H9 (cell line): ENCODE data around the gene ZSCAN30. TPM values are rescaled to one million over a fixed set of nuclear protein-coding genes. Genes with fewer than 3 reads are reported as not detected.

Experiments
- DNase-seq: peaks from one replicate; pipeline ENCODE4 v3.0.0-alpha.2; 2017
- H2AFZ ChIP-seq: one replicate; pipeline ENCODE4 v1.6.1; 2013; ENCODE audit warnings: mild to moderate bottlenecking, low read length, control low read depth, moderate library complexity
- H2AK5ac ChIP-seq: 2 replicates; pipeline ENCODE4 v1.6.1; 2013; ENCODE audit warnings: low read length, control low read depth, mixed read lengths; ENCODE audit not compliant: insufficient read length
- H2BK120ac ChIP-seq: one replicate; pipeline ENCODE4 v1.6.1; 2013; ENCODE audit warnings: low read depth, mild to moderate bottlenecking, low read length, control low read depth, inconsistent platforms; ENCODE audit not compliant: poor library complexity, severe bottlenecking
- H2BK12ac ChIP-seq: 2 replicates; pipeline ENCODE4 v1.6.1; 2013; ENCODE audit warnings: low read length, control low read depth, mixed read lengths, low read depth; ENCODE audit not compliant: insufficient read length
- H2BK15ac ChIP-seq: 2 replicates; pipeline ENCODE4 v1.6.1; 2013; ENCODE audit warnings: low read depth, low read length, control low read depth
- H2BK20ac ChIP-seq: one replicate; pipeline ENCODE4 v1.6.1; 2013; ENCODE audit warnings: low read depth, mild to moderate bottlenecking, low read length, control low read depth, inconsistent platforms; ENCODE audit not compliant: poor library complexity, severe bottlenecking
- H2BK5ac ChIP-seq: 2 replicates; pipeline ENCODE4 v1.6.1; 2013; ENCODE audit warnings: low read length, control low read depth, mixed read lengths; ENCODE audit not compliant: insufficient read length
- H3K14ac ChIP-seq: 2 replicates; pipeline ENCODE4 v1.6.1; 2013; ENCODE audit warnings: low read length, control low read depth; ENCODE audit not compliant: insufficient read depth
- H3K18ac ChIP-seq: 2 replicates; pipeline ENCODE4 v1.6.1; 2013; ENCODE audit warnings: low read depth, mild to moderate bottlenecking, mixed read lengths, low read length, control low read depth; ENCODE audit not compliant: insufficient read length
- H3K23ac ChIP-seq: 2 replicates; pipeline ENCODE4 v1.6.1; 2013; ENCODE audit warnings: low read length, control low read depth, mixed read lengths, low read depth; ENCODE audit not compliant: insufficient read length
- H3K23me2 ChIP-seq: 2 replicates; pipeline ENCODE4 v1.6.1; 2013; ENCODE audit warnings: low read depth, mild to moderate bottlenecking, mixed read lengths, low read length, control low read depth; ENCODE audit not compliant: insufficient read length, poor library complexity, severe bottlenecking
- H3K27ac ChIP-seq: 2 replicates; pipeline ENCODE4 v1.5.1; 2013; ENCODE audit warnings: low read length, control low read depth, mixed read lengths, low read depth; ENCODE audit not compliant: insufficient read length
- H3K27me3 ChIP-seq: 2 replicates; pipeline ENCODE4 v1.6.1; 2013; ENCODE audit warnings: low read length, control low read depth, inconsistent platforms; ENCODE audit not compliant: insufficient read depth
- H3K4ac ChIP-seq: 2 replicates; pipeline ENCODE4 v1.6.1; 2013; ENCODE audit warnings: low read depth, mild to moderate bottlenecking, control low read depth, inconsistent platforms, low read length, moderate library complexity
- H3K4me1 ChIP-seq: 2 replicates; pipeline ENCODE4 v1.6.1; 2013; ENCODE audit warnings: low read length, control low read depth, inconsistent platforms; ENCODE audit not compliant: insufficient read depth
- H3K4me2 ChIP-seq: 2 replicates; pipeline ENCODE4 v1.6.1; 2013; ENCODE audit warnings: low read length, control low read depth, mixed read lengths; ENCODE audit not compliant: insufficient read length, insufficient read depth
- H3K56ac ChIP-seq: 2 replicates; pipeline ENCODE4 v1.6.1; 2013; ENCODE audit warnings: low read depth, mild to moderate bottlenecking, mixed read lengths, low read length, control low read depth; ENCODE audit not compliant: insufficient read length
- H3K79me1 ChIP-seq: 2 replicates; pipeline ENCODE4 v1.6.1; 2013; ENCODE audit warnings: low read depth, mild to moderate bottlenecking, moderate library complexity, low read length, control low read depth, inconsistent platforms; ENCODE audit not compliant: insufficient read depth, poor library complexity, severe bottlenecking
- H3K79me2 ChIP-seq: 2 replicates; pipeline ENCODE4 v1.6.1; 2013; ENCODE audit warnings: low read length, control low read depth, inconsistent platforms; ENCODE audit not compliant: insufficient read depth
- H3K9ac ChIP-seq: 2 replicates; pipeline ENCODE4 v1.6.1; 2013; ENCODE audit warnings: low read length, control low read depth, mixed read lengths; ENCODE audit not compliant: insufficient read length; ENCODE audit errors: extremely low read depth
- H3K9me3 ChIP-seq: one replicate; pipeline ENCODE4 v1.6.1; 2013; ENCODE audit warnings: low read depth, low read length, inconsistent platforms; ENCODE audit not compliant: control insufficient read depth
- H3T11ph ChIP-seq: one replicate; pipeline ENCODE4 v1.6.1; 2013; ENCODE audit warnings: mild to moderate bottlenecking, low read length, control low read depth, inconsistent platforms
- H4K20me1 ChIP-seq: one replicate; pipeline ENCODE4 v1.6.1; 2013; ENCODE audit not compliant: control insufficient read depth, insufficient read length, insufficient read depth
- H4K5ac ChIP-seq: 2 replicates; pipeline ENCODE4 v1.6.1; 2013; ENCODE audit warnings: low read depth, mild to moderate bottlenecking, mixed read lengths, low read length, control low read depth; ENCODE audit not compliant: insufficient read length
- H4K8ac ChIP-seq: replicated peaks from 2 replicates; pipeline ENCODE4 v1.6.1; 2013; ENCODE audit warnings: low read length, control low read depth, mixed read lengths, low read depth; ENCODE audit not compliant: insufficient read length
- H4K91ac ChIP-seq: 2 replicates; pipeline ENCODE4 v1.6.1; 2013; ENCODE audit warnings: low read depth, mild to moderate bottlenecking, moderate library complexity, mixed read lengths, low read length, control low read depth; ENCODE audit not compliant: insufficient read length
- H3K27ac Mint-ChIP-seq, 3 experiments: 2 replicates in 2 of 3; 3 replicates in 1 of 3; pipeline ENCODE4 v1.8.0; 2020 to 2021; ENCODE audit warnings: mixed read lengths in 3 of 3, mild to moderate bottlenecking in 1 of 3, moderate library complexity in 1 of 3
- H3K27me3 Mint-ChIP-seq: 2 replicates; pipeline ENCODE4 v1.8.0; 2021; ENCODE audit warnings: low read depth, mild to moderate bottlenecking, moderate library complexity, mixed read lengths
- H3K36me3 Mint-ChIP-seq, 3 experiments: 2 replicates in 2 of 3; 3 replicates in 1 of 3; pipeline ENCODE4 v1.8.0; 2020 to 2021; ENCODE audit warnings: low read depth in 3 of 3, mixed read lengths in 3 of 3; ENCODE audit not compliant: insufficient read depth in 1 of 3
- H3K4me1 Mint-ChIP-seq, 2 experiments: 2 replicates each; pipeline ENCODE4 v1.8.0; 2020; ENCODE audit warnings: mixed read lengths in 2 of 2
- H3K4me3 Mint-ChIP-seq, 2 experiments: 2 replicates in 1 of 2; 3 replicates in 1 of 2; pipeline ENCODE4 v1.8.0; 2020 to 2021; ENCODE audit warnings: mild to moderate bottlenecking in 2 of 2, mixed read lengths in 2 of 2, moderate library complexity in 1 of 2
- H3K9me3 Mint-ChIP-seq, 2 experiments: 2 replicates in 1 of 2; 3 replicates in 1 of 2; pipeline ENCODE4 v1.8.0; 2020; ENCODE audit warnings: mild to moderate bottlenecking in 2 of 2, mixed read lengths in 2 of 2, moderate library complexity in 1 of 2
- WGBS: extraction: QIAGEN DNeasy Blood & Tissue Kit; methylation state at CpG from one replicate; pipeline ENCODE4 v1.1.7; 2013; ENCODE audit warnings: missing lambda C conversion rate, low lambda C conversion rate, mixed read lengths; ENCODE audit not compliant: insufficient read length; ENCODE audit errors: extremely low coverage; 5-methylcytosine and 5-hydroxymethylcytosine counted together
- total RNA-seq: library from RNA; stranded (reverse); gene quantifications from 2 replicates; pipeline ENCODE4 v1.2.1, GENCODE V29; 2021
- TF ChIP-seq, protein P1 (sequence below): fragments of 200-600 bp; sonication (generic); conservative IDR thresholded peaks from 3 replicates; pipeline ENCODE4 v1.8.0; 2021; ENCODE audit warnings: antibody characterized with exemption, mild to moderate bottlenecking

ZSCAN30 gene
- total RNA-seq, 1 experiment from 2014 or later, result 11.6 TPM

GRCh38 chr18:35264409-35264808 lies 25.6 kb downstream of the ZSCAN30 start:
- Mint-ChIP-seq H3K4me3 (no peak overlapping the region), H3K4me1 (peaks cover 8 to 11% of the 10 kb centered on the region in 2 experiments), H3K27me3 (no peaks in the 10 kb centered on the region; the same call in 1 of the 2 replicates), H3K27ac (peak overlapping the region; percentile 20 to 80 (median 39); a peak in 3 of 7 replicates), H3K36me3 (peaks cover 19 to 54% (median 24%) of the 10 kb centered on the region in 3 experiments), H3K9me3 (peaks cover 7 to 17% of the 10 kb centered on the region in 2 experiments; a peak in 4 of 5 replicates)
- Histone ChIP-seq H3K4me1 (peaks cover 2% of the 10 kb centered on the region; the same call in 1 of the 2 replicates), H2BK15ac (no peak overlapping the region), H3K27ac (no peak overlapping the region), H3K56ac (no peak overlapping the region), H3K79me1 (no peaks in the 10 kb centered on the region), H2BK12ac (no peak overlapping the region), H3K14ac (no peak overlapping the region), H3K27me3 (no peaks in the 10 kb centered on the region), H4K5ac (no peak overlapping the region), H2AK5ac (no peak overlapping the region), H3K79me2 (no peaks in the 10 kb centered on the region), H2BK20ac (no peak overlapping the region), H3K4me2 (no peak overlapping the region), H4K8ac (no peak overlapping the region), H2AFZ (no peak overlapping the region), H3T11ph (no peak overlapping the region), H2BK5ac (no peak overlapping the region), H3K18ac (no peak overlapping the region), H3K23me2 (peaks cover 2% of the 10 kb centered on the region), H2BK120ac (no peak overlapping the region), H3K4ac (no peak overlapping the region), H4K91ac (no peak overlapping the region), H3K9me3 (no peaks in the 10 kb centered on the region), H4K20me1 (no peaks in the 10 kb centered on the region), H3K9ac (no peak overlapping the region), H3K23ac (no peak overlapping the region)
- no peak for DNase-seq
- no CpG with 5 or more reads among the region's 2 CpGs for WGBS
- TF ChIP-seq, protein P1, sequence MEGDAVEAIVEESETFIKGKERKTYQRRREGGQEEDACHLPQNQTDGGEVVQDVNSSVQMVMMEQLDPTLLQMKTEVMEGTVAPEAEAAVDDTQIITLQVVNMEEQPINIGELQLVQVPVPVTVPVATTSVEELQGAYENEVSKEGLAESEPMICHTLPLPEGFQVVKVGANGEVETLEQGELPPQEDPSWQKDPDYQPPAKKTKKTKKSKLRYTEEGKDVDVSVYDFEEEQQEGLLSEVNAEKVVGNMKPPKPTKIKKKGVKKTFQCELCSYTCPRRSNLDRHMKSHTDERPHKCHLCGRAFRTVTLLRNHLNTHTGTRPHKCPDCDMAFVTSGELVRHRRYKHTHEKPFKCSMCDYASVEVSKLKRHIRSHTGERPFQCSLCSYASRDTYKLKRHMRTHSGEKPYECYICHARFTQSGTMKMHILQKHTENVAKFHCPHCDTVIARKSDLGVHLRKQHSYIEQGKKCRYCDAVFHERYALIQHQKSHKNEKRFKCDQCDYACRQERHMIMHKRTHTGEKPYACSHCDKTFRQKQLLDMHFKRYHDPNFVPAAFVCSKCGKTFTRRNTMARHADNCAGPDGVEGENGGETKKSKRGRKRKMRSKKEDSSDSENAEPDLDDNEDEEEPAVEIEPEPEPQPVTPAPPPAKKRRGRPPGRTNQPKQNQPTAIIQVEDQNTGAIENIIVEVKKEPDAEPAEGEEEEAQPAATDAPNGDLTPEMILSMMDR, result no peak
